C4-2B (cell line): ENCODE measurements around the gene CNGA1.

Source experiments
- CTCF ChIP-seq: fragments of 450-650 bp; conservative IDR thresholded peaks from 2 replicates; pipeline ENCODE4 v1.5.1; 2017; ENCODE audit warnings: mild to moderate bottlenecking
- ZFX ChIP-seq: fragments of 450-650 bp; IDR thresholded peaks from 2 replicates; pipeline ENCODE4 v1.6.1; 2017

GRCh38 chr4:48032721-48033120 lies 16.2 kb upstream of the CNGA1 start:
- no peak for TF ChIP-seq CTCF
- no peak for TF ChIP-seq ZFX
